ENCODE data around the gene BICDL1.
"Not testable (repeated sequence)": the region's sequence is repeated elsewhere in the genome, so short reads cannot be mapped to it uniquely, and the experiment has no call there.

The BICDL1 gene

GRCh38 chr12:120006258-120006975 is 17.4 kb downstream of the BICDL1 start:
- no peak for FAIRE-seq

GRCh38 chr12:120007272-120007671 is 18.2 kb downstream of the BICDL1 start:
- no peak for FAIRE-seq

DNA sequence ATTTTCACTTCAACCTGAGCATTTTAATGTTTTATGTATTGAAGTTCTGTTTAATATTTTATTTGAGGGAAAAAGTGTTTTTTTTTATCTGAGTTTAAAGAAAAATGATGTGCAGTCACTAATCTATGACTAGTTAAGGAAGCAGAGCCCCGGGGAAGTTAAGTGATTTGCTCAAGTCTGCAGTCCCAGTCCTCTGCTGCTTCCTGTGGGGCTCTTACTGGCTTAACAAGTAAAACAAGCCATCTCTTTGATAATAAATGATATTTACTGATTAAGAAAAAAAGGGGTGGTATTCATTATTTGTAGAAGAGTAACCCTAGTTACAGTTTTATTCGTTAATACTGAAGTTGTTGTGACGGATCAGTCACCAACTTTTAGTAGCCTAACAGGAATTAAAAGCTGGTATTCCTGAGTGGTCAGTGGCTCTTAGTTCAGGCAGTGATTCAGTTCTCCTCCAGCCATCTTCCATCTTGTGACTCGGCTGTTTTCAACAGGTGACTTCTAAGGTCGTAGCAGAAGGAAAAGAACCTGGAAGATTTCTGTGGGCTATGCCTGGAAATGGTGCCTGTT is 21.7 kb downstream of the BICDL1 start:
- FAIRE-seq = no peak

GRCh38 chr12:120012067-120012621 is 23.1 kb downstream of the BICDL1 start:
- no peak for FAIRE-seq

GRCh38 chr12:120013659-120014380 is 24.8 kb downstream of the BICDL1 start:
- FAIRE-seq = no peak

- FAIRE-seq = not testable (repeated sequence)
Observed at GRCh38 chr12:120014381-120014735, 25.3 kb downstream of the BICDL1 start.

DNA sequence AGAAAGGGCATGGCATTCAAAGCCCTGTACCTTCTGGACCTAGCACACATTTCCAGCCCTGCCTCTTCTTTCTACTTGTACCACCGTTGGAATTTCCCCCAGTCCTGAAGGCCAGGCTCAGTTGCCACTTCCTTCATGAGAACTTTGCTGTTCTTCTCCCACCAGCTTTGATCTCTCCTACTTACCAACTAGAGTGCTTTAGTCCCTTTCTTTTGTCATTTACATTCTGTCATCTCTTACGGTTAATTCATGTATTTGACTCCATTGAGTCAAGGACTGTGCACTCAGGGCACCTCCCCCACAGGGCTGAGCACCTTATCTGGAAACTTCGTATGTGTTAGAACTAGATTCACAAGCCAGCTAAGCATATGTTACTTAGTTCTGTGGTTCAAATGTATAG is 26.3 kb downstream of the BICDL1 start:
- FAIRE-seq = no peak

GRCh38 chr12:120016199-120016598 is 27.2 kb downstream of the BICDL1 start:
- not testable (repeated sequence) for FAIRE-seq

GRCh38 chr12:120019197-120019596 is 30.2 kb downstream of the BICDL1 start:
- FAIRE-seq = no peak

GRCh38 chr12:120019938-120020337 is 30.9 kb downstream of the BICDL1 start:
- FAIRE-seq = no peak

- no peak for FAIRE-seq
Observed at GRCh38 chr12:120024193-120024592, 35.2 kb downstream of the BICDL1 start.

DNA sequence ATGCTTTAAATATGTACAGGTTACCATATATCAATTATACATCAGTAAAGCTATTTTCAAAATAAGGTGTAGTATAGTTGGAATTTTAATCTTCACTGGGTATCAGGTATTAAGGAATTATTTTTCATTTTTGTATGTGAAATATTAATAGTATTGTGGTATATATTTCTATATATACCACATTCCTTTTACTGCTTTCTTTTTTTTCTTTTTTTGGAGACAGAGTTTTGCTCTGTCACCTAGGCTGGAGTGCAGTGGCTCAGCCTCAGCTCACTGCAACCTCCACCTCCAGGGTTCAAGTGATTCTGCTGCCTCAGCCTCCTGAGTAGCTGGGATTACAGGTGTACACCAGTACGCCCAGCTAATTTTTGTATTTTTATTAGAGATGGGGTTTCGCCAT is 36.6 kb downstream of the BICDL1 start:
- FAIRE-seq = no peak

GRCh38 chr12:120032242-120032641 is 43.2 kb downstream of the BICDL1 start:
- no peak for FAIRE-seq

- no peak for FAIRE-seq
Observed at GRCh38 chr12:120037851-120038250, 48.8 kb downstream of the BICDL1 start.

GRCh38 chr12:120039711-120040110 is 50.7 kb downstream of the BICDL1 start:
- no peak for FAIRE-seq

DNA sequence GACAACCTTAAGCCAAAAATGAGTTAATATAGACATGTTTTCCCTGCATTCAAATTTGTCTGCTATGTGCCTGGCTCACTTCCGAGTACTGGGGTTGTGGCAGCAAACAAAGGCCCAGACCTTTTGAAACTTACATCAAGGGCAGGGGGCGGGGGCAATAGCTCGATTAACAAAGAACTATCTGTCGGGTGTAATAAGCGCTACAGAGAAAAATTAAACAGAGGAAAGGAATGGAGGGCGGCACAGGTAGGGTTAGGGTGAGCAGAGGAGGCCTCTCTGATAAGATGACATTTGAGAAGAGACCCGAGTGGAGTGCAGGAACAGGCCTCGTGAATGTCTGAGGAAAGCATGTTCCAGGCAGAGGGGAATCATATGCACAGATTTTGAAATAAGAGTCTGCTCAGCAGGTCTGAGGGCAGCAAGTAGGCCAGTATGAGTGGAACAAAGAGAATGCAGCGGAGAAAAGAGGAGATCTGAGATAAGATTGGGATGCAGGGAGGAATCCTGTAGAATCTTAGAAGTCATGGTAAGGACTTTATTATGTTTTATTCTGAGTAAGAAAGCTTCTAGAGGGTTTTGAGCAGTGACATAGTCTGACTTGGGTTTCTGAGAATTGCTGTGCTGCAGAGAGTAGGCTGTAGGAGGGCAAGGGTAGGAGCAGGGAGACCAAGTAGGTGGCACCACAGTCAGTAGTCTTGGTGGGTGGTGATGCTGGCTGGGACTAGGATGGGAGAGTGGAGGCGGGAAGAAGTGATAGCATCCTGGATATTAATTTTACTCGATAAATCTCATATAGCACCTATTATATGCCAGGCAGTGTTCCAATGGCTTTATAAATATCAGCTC is 52.6 kb downstream of the BICDL1 start:
- no peak for FAIRE-seq

DNA sequence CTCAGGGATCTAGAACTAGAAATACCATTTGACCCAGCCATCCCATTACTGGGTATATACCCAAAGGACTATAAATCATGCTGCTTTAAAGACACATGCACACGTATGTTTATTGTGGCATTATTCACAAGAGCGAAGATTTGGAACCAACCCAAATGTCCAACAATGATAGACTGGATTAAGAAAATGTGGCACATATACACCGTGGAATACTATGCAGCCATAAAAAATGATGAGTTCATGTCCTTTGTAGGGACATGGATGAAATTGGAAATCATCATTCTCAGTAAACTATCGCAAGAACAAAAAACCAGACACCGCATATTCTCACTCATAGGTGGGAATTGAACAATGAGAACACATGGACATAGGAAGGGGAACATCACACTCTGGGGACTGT is 56.3 kb downstream of the BICDL1 start:
- not testable (repeated sequence) for FAIRE-seq

DNA sequence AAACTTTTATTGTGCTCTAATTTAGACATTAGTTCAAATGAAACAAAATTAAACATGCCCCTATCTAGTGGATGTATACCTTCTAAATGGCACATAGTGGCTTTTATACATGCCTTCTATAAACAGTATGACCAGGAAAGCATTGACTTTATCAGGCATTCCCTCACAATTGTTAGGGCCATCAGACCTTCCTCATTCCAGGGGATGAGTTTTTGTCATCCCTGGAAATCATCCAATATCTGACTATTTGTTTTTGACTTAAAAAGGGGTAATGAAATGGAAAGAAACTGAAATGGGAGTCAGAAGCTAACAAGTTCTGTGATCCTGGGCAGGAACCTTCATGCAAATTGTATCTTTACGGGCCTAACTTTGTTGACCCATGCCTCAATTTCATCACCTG is 58.0 kb downstream of the BICDL1 start:
- no peak for FAIRE-seq

DNA sequence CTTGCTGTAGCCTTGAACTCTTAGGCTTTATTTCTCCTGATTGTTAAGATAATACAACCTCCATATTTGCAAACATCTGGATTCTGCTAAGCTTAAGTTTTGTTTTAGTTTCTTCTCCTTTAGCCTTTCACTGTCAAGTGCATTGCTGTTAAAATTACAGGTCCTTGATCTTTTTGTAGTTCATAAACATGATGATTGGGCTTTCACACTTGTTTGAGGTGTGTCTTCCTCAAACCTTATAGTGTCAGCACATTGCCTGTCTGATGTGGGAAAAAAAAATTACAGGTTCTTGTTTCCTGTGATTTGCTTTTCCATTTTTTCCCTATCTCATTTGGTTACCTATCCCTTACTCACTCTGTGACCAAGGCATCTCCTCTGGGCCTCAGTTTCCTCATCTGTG is 59.2 kb downstream of the BICDL1 start:
- FAIRE-seq = no peak

GRCh38 chr12:120049426-120049825 is 60.4 kb downstream of the BICDL1 start:
- no peak for FAIRE-seq

GRCh38 chr12:120051535-120051934 is 62.5 kb downstream of the BICDL1 start:
- no peak for FAIRE-seq

DNA sequence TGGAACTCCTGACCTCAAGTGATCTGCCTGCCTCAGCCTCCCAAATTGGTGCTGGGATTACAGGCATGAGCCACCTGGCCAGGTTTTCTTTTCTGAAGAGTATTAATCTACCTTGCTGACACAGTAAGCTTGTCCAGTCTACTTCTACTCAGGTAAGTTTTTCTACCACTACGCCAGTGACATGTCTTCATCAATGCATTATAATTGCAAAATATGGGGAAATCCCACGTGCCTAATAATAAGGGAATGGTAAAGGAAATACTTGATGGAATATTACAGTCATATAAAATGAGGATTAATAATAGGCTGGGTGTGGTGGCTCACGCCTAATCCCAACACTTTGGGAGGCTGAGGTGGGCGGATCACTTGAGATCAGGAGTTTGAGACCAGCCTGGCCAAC is 65.3 kb downstream of the BICDL1 start:
- no peak for FAIRE-seq
